IPS DF 4.7 (cell line): ENCODE results near the gene PIGL.
"Not testable (repeated sequence)": the region's sequence is repeated elsewhere in the genome, so short reads cannot be mapped to it uniquely, and the experiment has no call there.

ENCODE experiments used
- DNase-seq: peaks from one replicate; pipeline ENCODE4 v3.0.0-alpha.2; 2013; ENCODE audit warnings: low spot score; ENCODE audit errors: extremely low read depth

The PIGL gene

GRCh38 chr17:16273499-16273898, 56.5 kb downstream of the PIGL start:
- DNase-seq: no peak

GRCh38 chr17:16273929-16274339, 56.9 kb downstream of the PIGL start:
- DNase-seq: no peak

GRCh38 chr17:16275024-16275423, 58.0 kb downstream of the PIGL start:
- no peak for DNase-seq

- DNase-seq: no peak
Observed at GRCh38 chr17:16277163-16277562, 60.2 kb downstream of the PIGL start.

GRCh38 chr17:16281351-16281750, 64.3 kb downstream of the PIGL start:
- no peak for DNase-seq

- DNase-seq: no peak
Observed at GRCh38 chr17:16282522-16282921, 65.5 kb downstream of the PIGL start.

GRCh38 chr17:16283705-16284104, 66.7 kb downstream of the PIGL start:
- DNase-seq: no peak

- no peak for DNase-seq
Observed at GRCh38 chr17:16285646-16286008, 68.6 kb downstream of the PIGL start.

GRCh38 chr17:16286009-16286946, 69.3 kb downstream of the PIGL start:
- peak; percentile 75 for DNase-seq

- no peak for DNase-seq
Observed at GRCh38 chr17:16286947-16287562, 70.0 kb downstream of the PIGL start.

- DNase-seq: no peak
Observed at GRCh38 chr17:16287563-16288027, 70.6 kb downstream of the PIGL start.

GRCh38 chr17:16288860-16289571, 72.0 kb downstream of the PIGL start:
- no peak for DNase-seq

- no peak for DNase-seq
Observed at GRCh38 chr17:16293931-16294330, 76.9 kb downstream of the PIGL start.

GRCh38 chr17:16294560-16294959, 77.5 kb downstream of the PIGL start:
- no peak for DNase-seq

- DNase-seq: not testable (repeated sequence)
Observed at GRCh38 chr17:16296072-16296471, 79.1 kb downstream of the PIGL start.

GRCh38 chr17:16297367-16298139, 80.5 kb downstream of the PIGL start:
- DNase-seq: no peak

GRCh38 chr17:16298140-16298662, 81.2 kb downstream of the PIGL start:
- DNase-seq: no peak

GRCh38 chr17:16300554-16300953, 83.5 kb downstream of the PIGL start:
- DNase-seq: no peak

GRCh38 chr17:16301963-16302855, 85.2 kb downstream of the PIGL start:
- DNase-seq: no peak

- DNase-seq: no peak
Observed at GRCh38 chr17:16302856-16303255, 85.8 kb downstream of the PIGL start.
